ENCODE results near the gene DOCK10.

Gene DOCK10

GRCh38 chr2:224869601-224870233 is 172.6 kb downstream of the DOCK10 start:
- DNase-seq, result peak; percentile 22

GRCh38 chr2:224865016-224865415 is 177.3 kb downstream of the DOCK10 start:
- no peak for DNase-seq

DNA sequence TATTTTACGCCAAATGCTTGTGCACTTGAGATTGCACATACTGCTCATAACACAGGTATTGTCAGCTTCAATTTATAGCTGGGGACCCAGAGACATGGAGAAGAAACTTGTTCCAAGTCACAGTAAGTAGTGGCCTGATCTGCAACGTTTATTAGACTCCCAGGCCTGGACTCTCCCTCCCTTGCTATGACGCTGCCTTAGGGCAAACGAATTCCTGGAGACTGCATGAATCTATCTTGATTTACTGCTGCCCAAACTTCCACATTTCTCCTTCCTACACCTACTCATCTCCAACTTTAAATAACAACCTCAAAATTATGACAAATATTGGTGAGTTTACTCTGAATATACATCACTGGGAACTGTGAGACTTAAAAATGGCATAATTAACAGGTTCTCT is 181.0 kb downstream of the DOCK10 start:
- DNase-seq, result no peak

GRCh38 chr2:224860786-224861185 is 181.5 kb downstream of the DOCK10 start:
- DNase-seq, result no peak

DNA sequence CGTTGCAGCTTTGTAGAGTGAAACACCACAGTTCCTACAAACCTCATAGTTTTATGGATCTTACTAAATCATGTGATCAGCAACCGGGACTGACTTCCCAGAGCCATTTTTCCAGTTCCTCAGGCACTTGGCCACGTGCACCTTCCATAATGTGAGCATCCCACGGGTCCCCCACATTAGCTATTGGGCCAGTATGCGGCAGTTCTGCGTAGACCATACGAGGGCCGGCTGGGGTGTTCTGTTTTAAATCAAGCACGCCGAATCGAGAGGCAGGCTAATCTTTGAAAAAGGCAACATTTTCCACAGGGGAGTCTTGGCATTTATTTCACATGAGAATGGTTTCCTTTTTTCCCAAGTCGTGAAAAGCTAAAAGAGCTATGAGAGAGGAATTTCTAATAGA is 190.5 kb downstream of the DOCK10 start:
- no peak for DNase-seq

DNA sequence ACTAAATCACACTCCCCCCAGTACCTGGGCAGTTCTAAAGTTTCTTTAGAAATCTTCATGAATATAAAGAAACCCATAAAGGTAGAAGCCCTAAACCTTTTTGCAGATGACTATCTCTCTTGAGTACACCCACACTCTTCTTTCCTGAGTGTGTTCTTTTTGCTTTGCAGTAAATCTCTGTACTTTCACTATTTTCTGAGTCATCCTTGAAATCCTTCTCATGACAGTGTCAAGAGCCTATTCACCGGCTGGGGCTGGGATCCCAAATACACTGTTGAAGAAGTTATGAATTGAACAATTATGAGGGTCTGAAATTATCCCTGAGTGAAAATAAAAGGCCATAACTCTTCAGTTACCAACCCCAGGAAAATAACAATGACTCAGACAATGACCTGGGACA is 192.2 kb downstream of the DOCK10 start:
- DNase-seq, result no peak

DNA sequence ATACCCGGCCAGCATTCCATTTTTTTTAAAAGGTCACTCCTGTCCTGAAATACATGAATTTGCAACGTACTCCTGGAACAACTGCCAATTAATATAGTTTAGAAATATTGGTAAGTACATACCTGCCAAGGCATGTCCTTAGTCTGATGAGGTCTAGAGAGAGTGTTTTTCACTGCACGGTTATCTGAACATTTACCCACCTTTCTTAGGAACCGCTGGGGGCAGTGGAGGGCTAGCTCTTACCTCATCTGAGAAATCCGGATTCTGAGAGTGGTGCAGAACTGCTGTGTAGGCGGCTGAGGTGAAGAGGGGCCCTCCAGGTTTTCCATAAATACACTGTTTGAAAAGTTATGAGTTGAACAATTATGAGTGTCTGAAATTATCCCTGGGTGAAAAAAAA is 193.0 kb downstream of the DOCK10 start:
- DNase-seq, result no peak

GRCh38 chr2:224847961-224848850 is 194.1 kb downstream of the DOCK10 start:
- DNase-seq, result peak; percentile 86

GRCh38 chr2:224847381-224847780 is 194.9 kb downstream of the DOCK10 start:
- DNase-seq, result no peak

GRCh38 chr2:224846686-224847085 is 195.6 kb downstream of the DOCK10 start:
- DNase-seq, result no peak

DNA sequence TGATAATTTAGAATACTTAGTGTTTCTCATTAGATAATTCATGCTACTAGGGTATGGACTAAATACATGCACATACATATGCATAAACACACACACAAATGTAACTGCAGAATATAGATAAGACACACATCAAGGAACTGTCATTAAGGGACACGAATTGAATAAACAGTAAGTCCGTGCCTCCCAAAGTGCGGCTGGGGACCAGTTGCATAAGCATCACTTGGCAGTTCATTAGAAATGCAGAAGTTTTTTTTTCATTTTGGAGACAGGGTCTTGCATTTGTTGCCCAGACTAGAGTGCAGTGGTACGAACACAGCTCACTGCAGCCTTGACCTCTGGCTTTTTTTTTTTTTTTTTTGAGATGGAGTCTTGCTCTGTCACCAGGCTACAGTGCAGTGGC is 196.1 kb downstream of the DOCK10 start:
- DNase-seq, result no peak

DNA sequence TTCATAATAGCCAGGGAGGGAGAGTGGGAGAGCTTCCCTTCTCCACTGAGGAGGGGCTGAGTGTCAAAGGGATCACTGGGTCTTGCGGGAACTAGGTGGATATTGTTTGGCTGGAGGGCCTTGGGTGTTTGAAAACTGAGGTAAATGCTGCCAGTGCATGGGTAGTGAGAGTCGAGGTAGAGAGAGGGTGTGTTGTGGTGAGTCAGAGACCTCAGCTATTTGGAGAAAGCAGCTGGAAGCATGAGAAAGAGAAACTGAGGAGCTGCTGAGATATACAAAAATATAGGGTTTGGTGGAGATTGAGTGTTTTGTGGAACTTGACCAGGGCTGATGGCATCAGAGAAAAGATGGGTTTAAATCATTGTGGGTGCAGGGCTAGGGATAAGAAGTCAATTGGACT is 199.1 kb downstream of the DOCK10 start:
- DNase-seq, result no peak

DNA sequence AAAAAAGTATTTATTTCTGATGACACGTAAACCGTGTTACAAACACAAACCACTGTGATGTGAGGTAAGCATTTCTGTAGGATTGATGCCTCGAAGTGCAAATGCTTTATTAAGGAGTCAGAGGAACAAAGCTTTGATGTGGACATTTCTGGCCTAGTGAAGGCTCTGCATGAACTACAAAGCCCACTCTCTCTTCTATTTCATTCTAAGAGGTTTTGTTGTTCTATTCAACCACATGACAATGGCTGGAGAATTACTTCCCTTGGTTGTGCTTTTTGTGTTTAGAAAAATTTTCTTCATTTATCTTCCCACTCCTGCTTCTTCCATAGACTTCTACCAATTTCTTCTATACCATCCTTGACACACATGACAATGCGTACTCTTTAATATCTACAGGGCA is 200.4 kb downstream of the DOCK10 start:
- DNase-seq, result no peak

- DNase-seq, result peak; percentile 49
Measured at GRCh38 chr2:224838335-224838734, 203.9 kb downstream of the DOCK10 start.

- no peak for DNase-seq
Measured at GRCh38 chr2:224837558-224837957, 204.7 kb downstream of the DOCK10 start.

DNA sequence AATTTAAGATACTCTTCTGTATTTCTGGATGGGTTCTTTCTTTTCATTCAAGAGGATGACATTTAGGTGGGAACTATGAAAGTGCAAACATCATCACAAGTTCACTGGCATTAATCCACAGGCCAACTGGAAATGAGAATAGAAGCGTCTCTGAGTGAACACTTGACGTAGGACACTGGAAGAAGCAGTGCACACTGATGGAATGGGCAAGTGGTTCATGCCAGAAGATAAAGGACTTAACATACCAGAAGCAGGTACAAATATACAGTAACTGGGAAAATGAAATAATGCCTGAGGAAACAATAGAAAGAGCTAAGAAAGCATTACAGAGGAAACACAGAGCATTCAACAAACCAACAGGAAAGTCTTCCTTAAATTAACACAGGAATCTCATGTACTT is 205.2 kb downstream of the DOCK10 start:
- no peak for DNase-seq

- peak; percentile 21 for DNase-seq
Measured at GRCh38 chr2:224836263-224836662, 206.0 kb downstream of the DOCK10 start.

GRCh38 chr2:224835405-224835804 is 206.9 kb downstream of the DOCK10 start:
- DNase-seq, result no peak

GRCh38 chr2:224833986-224834385 is 208.3 kb downstream of the DOCK10 start:
- DNase-seq, result no peak

GRCh38 chr2:224832207-224832606 is 210.1 kb downstream of the DOCK10 start:
- no peak for DNase-seq

DNA sequence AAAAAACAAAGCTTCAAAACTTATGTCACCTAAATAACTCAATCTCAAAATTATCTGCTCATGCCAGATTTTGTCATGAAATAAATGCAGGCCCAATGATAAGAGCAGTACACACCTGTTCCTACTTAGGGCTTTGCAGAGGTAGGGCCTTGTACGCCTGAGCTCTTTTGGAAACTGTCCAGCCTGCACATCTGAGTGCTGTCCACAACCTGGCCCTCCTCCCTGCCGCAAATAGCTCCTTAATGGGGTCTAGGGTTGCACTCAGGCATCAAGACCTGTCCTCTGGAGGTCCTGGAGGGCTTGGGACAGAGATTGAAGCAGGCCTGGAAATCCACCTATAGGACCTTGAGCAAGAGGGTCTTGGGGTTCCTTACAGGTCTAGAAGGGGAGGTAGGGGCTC is 210.7 kb downstream of the DOCK10 start:
- no peak for DNase-seq

- no peak for DNase-seq
Measured at GRCh38 chr2:224820283-224820991, 221.8 kb downstream of the DOCK10 start.

GRCh38 chr2:224819075-224819474 is 223.2 kb downstream of the DOCK10 start:
- no peak for DNase-seq

DNA sequence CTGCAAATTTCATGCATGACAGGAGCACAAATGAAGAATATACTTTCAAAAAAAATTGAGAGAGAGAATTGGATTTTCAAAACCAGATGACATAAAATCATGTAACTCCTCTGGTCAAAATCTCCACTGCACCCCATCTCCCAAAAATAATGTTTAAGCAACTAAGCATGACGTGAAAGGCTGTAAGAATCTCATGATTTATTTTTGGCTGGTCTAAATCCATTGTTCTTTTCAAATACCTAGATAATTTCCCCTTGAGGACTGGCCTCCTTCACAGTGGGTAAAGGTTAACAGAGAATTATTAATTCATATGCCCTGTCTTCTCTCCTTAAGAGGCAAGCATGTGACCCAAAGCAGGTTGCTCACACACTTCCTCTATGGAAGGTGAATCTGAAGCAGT is 224.6 kb downstream of the DOCK10 start:
- DNase-seq, result no peak
